ENCODE results near the gene GLTP. TPM values are rescaled to one million over a fixed set of nuclear protein-coding genes. Genes with fewer than 3 reads are reported as not detected.

Gene GLTP
- total and polyA plus RNA-seq, 12 donors: 18.0 to 28.0 (median 21.9) TPM

- WGBS, 2 donors: 70 to 78% methylated on average over 7 of the region's 7 CpGs
- no peak for DNase-seq
- ATAC-seq: no peak
- intact Hi-C loops (cut with DNase I): no loop called here
- peaks cover 0 to 8% (median 0%) of the 10 kb centered on the region in 9 donors for H3K4me1 ChIP-seq
- H3K36me3 ChIP-seq: no peaks in the 10 kb centered on the region
- no peaks in the 10 kb centered on the region for H3K9me3 ChIP-seq
- TF ChIP-seq CTCF (IDR thresholded peaks at IDR 0.05): no peak
- H3K27me3 ChIP-seq: peaks cover 0 to 22% (median 0%) of the 10 kb centered on the region in 7 donors
- no peak overlapping the region for H3K27ac ChIP-seq
- no peak overlapping the region for H3K4me3 ChIP-seq
Observed at GRCh38 chr12:109822416-109822815, 57.9 kb downstream of the GLTP start.

- DNase-seq (no peak), ATAC-seq (no peak)
- peaks cover 0 to 4% (median 0%) of the 10 kb centered on the region in 9 donors for H3K4me1 ChIP-seq
- H3K36me3 ChIP-seq: no peaks in the 10 kb centered on the region
- no peaks in the 10 kb centered on the region for H3K9me3 ChIP-seq
- no peak overlapping the region for H3K27ac ChIP-seq
- H3K27me3 ChIP-seq: peaks cover 0 to 25% (median 0%) of the 10 kb centered on the region in 7 donors
- intact Hi-C loops (cut with DNase I): no loop called here
- no peak for TF ChIP-seq CTCF (IDR thresholded peaks at IDR 0.05)
- H3K4me3 ChIP-seq: no peak overlapping the region
Observed at GRCh38 chr12:109821968-109822367, 58.4 kb downstream of the GLTP start.

GRCh38 chr12:109820816-109821381, 59.4 kb downstream of the GLTP start:
- Histone ChIP-seq H3K36me3 (no peaks in the 10 kb centered on the region), H3K4me3 (no peak overlapping the region), H3K27ac (no peak overlapping the region), H3K9me3 (no peaks in the 10 kb centered on the region), H3K4me1 (no peaks in the 10 kb centered on the region), H3K27me3 (peaks cover 0 to 28% (median 0%) of the 10 kb centered on the region in 7 donors)
- WGBS, 2 donors: 90 to 93% methylated on average over 16 of the region's 16 CpGs
- no peak for ATAC-seq
- no peak for DNase-seq
- no peak for TF ChIP-seq CTCF (IDR thresholded peaks at IDR 0.05)
- intact Hi-C loops (cut with DNase I): no loop called here

- WGBS, 2 donors: 66 to 67% methylated on average over 10 of the region's 10 CpGs
Observed at GRCh38 chr12:109818905-109819500, 61.3 kb downstream of the GLTP start.

More at GRCh38 chr12:109818905-109819500, 61.3 kb downstream of the GLTP start:
- H3K4me1 ChIP-seq: no peaks in the 10 kb centered on the region
- intact Hi-C loops (cut with DNase I): no loop called here
- H3K9me3 ChIP-seq: no peaks in the 10 kb centered on the region
- H3K27ac ChIP-seq: no peak overlapping the region
- H3K36me3 ChIP-seq: no peaks in the 10 kb centered on the region
- ATAC-seq: no peak
- TF ChIP-seq CTCF (IDR thresholded peaks at IDR 0.05): no peak
- H3K4me3 ChIP-seq: no peak overlapping the region
- DNase-seq: no peak
- peaks cover 0 to 28% (median 0%) of the 10 kb centered on the region in 7 donors for H3K27me3 ChIP-seq

Measured in heart right ventricle (tissue), 16 donors.